H1 (cell line): ENCODE measurements around the gene AHI1. TPM values are rescaled to one million over a fixed set of nuclear protein-coding genes. Genes with fewer than 3 reads are reported as not detected.

Experiments
- BRCA1 ChIP-seq: IDR thresholded peaks from 2 replicates; pipeline ENCODE4 v1.6.1; 2012; ENCODE audit warnings: low read depth, low read length, improper control_type of control experiment
- CHD2 ChIP-seq: IDR thresholded peaks from 2 replicates; pipeline ENCODE4 v1.6.1; 2012; ENCODE audit warnings: low read length, improper control_type of control experiment
- EGR1 ChIP-seq: IDR thresholded peaks from 2 replicates; pipeline ENCODE4 v1.6.1; 2011; ENCODE audit warnings: low read depth, low read length, borderline replicate concordance
- HDAC6 ChIP-seq: IDR thresholded peaks from one replicate; pipeline ENCODE4 v1.7.1; 2012; ENCODE audit warnings: low read depth, mild to moderate bottlenecking, inconsistent platforms, low read length, moderate library complexity
- POLR2AphosphoS5 ChIP-seq: IDR thresholded peaks from 2 replicates; pipeline ENCODE4 v1.6.1; 2011; ENCODE audit warnings: low read depth, low read length
- RFX5 ChIP-seq: IDR thresholded peaks from 2 replicates; pipeline ENCODE4 v1.6.1; 2011; ENCODE audit warnings: low read depth, low read length, improper control_type of control experiment, borderline replicate concordance
- SIX5 ChIP-seq: IDR thresholded peaks from 2 replicates; pipeline ENCODE4 v1.6.1; 2011; ENCODE audit warnings: mild to moderate bottlenecking, low read depth, low read length
- SP4 ChIP-seq: IDR thresholded peaks from 2 replicates; pipeline ENCODE4 v1.6.1; 2012; ENCODE audit warnings: low read length, inconsistent platforms
- TAF7 ChIP-seq: optimal IDR thresholded peaks from 2 replicates; pipeline ENCODE3; 2011; ENCODE audit warnings: low read depth, mild to moderate bottlenecking, inconsistent platforms, low read length, moderate library complexity, borderline replicate concordance
- ZNF274 ChIP-seq: IDR thresholded peaks from 2 replicates; pipeline ENCODE4 v1.7.0; 2012; ENCODE audit warnings: low read length, borderline replicate concordance; ENCODE audit errors: extremely low read depth
- polyA plus RNA-seq, 7 experiments: library from polyadenylated mRNA; depleted of rRNA in 3 of 7; stranded (reverse) in 5 of 7; unstranded in 2 of 7; fragments of >200 nt in 5 of 7; fragments of 200-250 nt in 2 of 7; gene quantifications; 1 replicate in 5 of 7; 2 replicates in 1 of 7; 4 replicates in 1 of 7; pipeline versions ENCODE4 v1.2.1 to v1.2.3, GENCODE V29; 2011 to 2013; ENCODE audit warnings: missing spikeins in 2 of 7, mixed read lengths in 2 of 7
- total RNA-seq: library from RNA; stranded (reverse); fragmentation: NEBNext Ultra II Directional; extraction: Animal tissue kit (Norgen Biotek cat#: 25700); gene quantifications from 2 replicates; pipeline ENCODE4 v1.2.1, GENCODE V29; 2021

Gene AHI1
- total and polyA plus RNA-seq, 2 of the 8 experiments (the other 6 are each of a cell fraction or from before 2014, with no cell fraction given), result 4.2 to 19.6 TPM

GRCh38 chr6:135256866-135257265 lies 240.7 kb downstream of the AHI1 start (continued):
- TF ChIP-seq RFX5 (no peak), EGR1 (no peak), BRCA1 (no peak), HDAC6 (no peak), SIX5 (no peak), POLR2AphosphoS5 (no peak), SP4 (no peak), CHD2 (no peak), TAF7 (no peak), ZNF274 (no peak)
